Gastroesophageal sphincter (tissue), 3 donors: Measurements from ENCODE around the gene WIPF1.

ENCODE experiments used
- CTCF ChIP-seq, 4 experiments: fragments of 200-600 bp in 2 of 4; fragments of 450-650 bp in 2 of 4; sonication (generic) in 1 of 4; IDR thresholded peaks; one replicate each; pipeline ENCODE4 v1.5.1; 2017 to 2019; ENCODE audit warnings: antibody characterized with exemption in 4 of 4, mild to moderate bottlenecking in 2 of 4, moderate library complexity in 2 of 4
- POLR2A ChIP-seq, 2 donors: fragments of 450-650 bp; IDR thresholded peaks; one replicate each; pipeline ENCODE4 v1.6.1; 2017; ENCODE audit warnings: antibody characterized with exemption in 2 of 2, mild to moderate bottlenecking in 2 of 2, moderate library complexity in 1 of 2
- POLR2AphosphoS5 ChIP-seq: sonication (generic); formaldehyde crosslinking; IDR thresholded peaks from one replicate; pipeline ENCODE4 v1.6.1; 2017; ENCODE audit warnings: antibody characterized with exemption

- no peak for TF ChIP-seq CTCF (IDR thresholded peaks at IDR 0.05)
- no peak for TF ChIP-seq POLR2AphosphoS5
- TF ChIP-seq POLR2A (IDR thresholded peaks at IDR 0.05), result no peak
Observed at GRCh38 chr2:174628528-174629169, 31.0 kb upstream of the WIPF1 start.
